Stimulated activated effector memory CD8-positive, alpha-beta T cell treated with anti-CD3 and anti-CD28 coated beads, Interleukin-12 subunit alpha, Interleukin-12 subunit beta, amount 100 ng/mL, for 72 hours (primary cell): ENCODE data around the gene RPL23.
A peak's percentile ranks its signal among the peaks of the same experiment; 100 is the strongest.

ENCODE experiments used
- ATAC-seq: fragments of 150-1000 bp; cut with Tn5 transposase; 2 replicates; pipeline ENCODE4 v1.10.0; 2021
- DNase-seq, 2 donors: peaks; one replicate each; pipeline ENCODE4 v3.0.0; 2021 to 2022; ENCODE audit warnings: low spot score in 2 of 2
- H3K27ac Mint-ChIP-seq: one replicate; pipeline ENCODE4 v1.8.0; 2022; ENCODE audit warnings: mild to moderate bottlenecking, mixed read lengths
- H3K36me3 Mint-ChIP-seq: one replicate; pipeline ENCODE4 v1.8.0; 2022; ENCODE audit warnings: mild to moderate bottlenecking, mixed read lengths
- H3K4me1 Mint-ChIP-seq: one replicate; pipeline ENCODE4 v1.8.0; 2022; ENCODE audit warnings: mixed read lengths
- H3K4me3 Mint-ChIP-seq: one replicate; pipeline ENCODE4 v1.8.0; 2022; ENCODE audit warnings: mild to moderate bottlenecking, mixed read lengths
- H3K9me3 Mint-ChIP-seq: one replicate; pipeline ENCODE4 v1.8.0; 2022; ENCODE audit warnings: mixed read lengths

The RPL23 gene

GRCh38 chr17:38889745-38890409 is 36.4 kb upstream of the RPL23 start:
- no peaks in the 10 kb centered on the region for H3K9me3 Mint-ChIP-seq
- peaks cover 92% of the 10 kb centered on the region for H3K4me1 Mint-ChIP-seq
- DNase-seq = no peak
- H3K27ac Mint-ChIP-seq = peak overlapping the region; percentile 87
- no peak for ATAC-seq
- H3K4me3 Mint-ChIP-seq = peak overlapping the region; percentile 40
- H3K36me3 Mint-ChIP-seq = peaks cover 98% of the 10 kb centered on the region

GRCh38 chr17:38888842-38889241 is 35.3 kb upstream of the RPL23 start:
- no peak overlapping the region for H3K4me3 Mint-ChIP-seq

DNA sequence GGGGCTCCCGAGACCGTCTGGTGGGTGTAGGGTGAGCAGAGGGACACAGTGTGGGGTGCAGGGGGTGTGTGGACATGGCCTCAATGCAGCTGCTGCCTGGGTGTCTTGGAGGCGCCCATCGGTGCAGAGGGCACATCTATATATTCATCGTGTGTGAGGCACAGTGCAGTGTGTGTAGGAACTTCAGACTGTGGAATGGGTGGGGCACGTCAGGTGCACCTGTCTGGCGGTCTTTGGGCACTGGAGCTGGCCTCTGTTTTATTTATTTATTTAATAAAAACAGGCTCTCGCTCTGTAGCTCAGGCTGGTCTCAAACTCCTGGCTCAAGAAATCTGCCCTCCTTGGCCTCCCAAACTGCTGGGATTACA is 33.1 kb upstream of the RPL23 start:
- Mint-ChIP-seq H3K4me1 (peaks cover 89% of the 10 kb centered on the region), H3K4me3 (peak overlapping the region; percentile 40), H3K9me3 (no peaks in the 10 kb centered on the region), H3K27ac (peak overlapping the region; percentile 86), H3K36me3 (peaks cover 98% of the 10 kb centered on the region)
- no peak for ATAC-seq
- DNase-seq = no peak

More at GRCh38 chr17:38888842-38889241, 35.3 kb upstream of the RPL23 start:
- no peaks in the 10 kb centered on the region for H3K9me3 Mint-ChIP-seq
- ATAC-seq = no peak
- H3K27ac Mint-ChIP-seq = no peak overlapping the region
- no peak for DNase-seq
- peaks cover 98% of the 10 kb centered on the region for H3K36me3 Mint-ChIP-seq
- H3K4me1 Mint-ChIP-seq = peaks cover 89% of the 10 kb centered on the region

DNA sequence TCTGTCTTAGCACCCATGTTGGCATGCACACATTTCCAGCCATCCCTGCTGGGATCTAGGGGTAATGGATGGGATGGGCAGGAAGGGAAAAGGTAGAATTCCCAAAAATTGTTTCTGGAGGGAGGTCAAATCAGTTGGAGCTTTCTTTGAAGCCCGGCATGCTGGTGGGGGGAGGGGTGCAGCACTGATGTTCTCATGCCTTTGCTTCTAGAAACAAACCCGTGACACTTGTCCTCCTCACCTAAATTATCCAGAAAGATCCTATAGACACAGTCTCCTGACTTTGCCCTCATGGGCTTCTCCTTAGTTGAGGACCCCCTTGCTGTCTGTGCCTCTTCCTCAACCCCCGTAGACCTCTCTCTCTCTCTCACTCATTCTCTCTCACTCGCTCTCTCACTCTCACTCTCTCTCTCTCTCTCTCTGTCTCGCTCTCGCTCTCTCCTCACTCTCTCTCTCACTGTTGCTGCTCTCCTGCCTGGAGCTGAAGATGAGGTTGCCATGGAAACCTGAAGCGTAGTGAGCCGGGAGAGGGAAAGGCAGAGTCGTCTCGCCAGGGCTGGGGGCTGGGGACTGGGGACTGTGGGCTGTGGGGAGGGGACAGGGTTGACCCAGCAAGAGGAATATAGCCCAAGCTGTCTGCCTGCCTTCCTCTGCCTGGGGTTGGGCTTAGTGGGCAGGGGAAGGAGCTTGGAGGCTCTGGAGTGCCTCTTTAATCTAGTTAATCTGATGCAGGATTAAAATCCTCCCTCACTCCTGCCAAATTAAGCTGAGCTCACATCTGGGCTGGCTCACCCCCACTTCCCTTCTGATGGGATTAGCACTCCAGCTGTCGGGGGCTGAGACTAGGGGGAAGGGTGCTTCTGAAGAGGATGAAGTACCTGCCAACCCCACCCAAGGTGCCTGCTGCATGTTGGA is 32.5 kb upstream of the RPL23 start:
- no peaks in the 10 kb centered on the region for H3K9me3 Mint-ChIP-seq
- peak overlapping the region; percentile 86 for H3K27ac Mint-ChIP-seq
- ATAC-seq (no peak), DNase-seq (no peak)
- peak overlapping the region; percentile 40 for H3K4me3 Mint-ChIP-seq
- H3K36me3 Mint-ChIP-seq = peaks cover 98% of the 10 kb centered on the region
- peaks cover 89% of the 10 kb centered on the region for H3K4me1 Mint-ChIP-seq

DNA sequence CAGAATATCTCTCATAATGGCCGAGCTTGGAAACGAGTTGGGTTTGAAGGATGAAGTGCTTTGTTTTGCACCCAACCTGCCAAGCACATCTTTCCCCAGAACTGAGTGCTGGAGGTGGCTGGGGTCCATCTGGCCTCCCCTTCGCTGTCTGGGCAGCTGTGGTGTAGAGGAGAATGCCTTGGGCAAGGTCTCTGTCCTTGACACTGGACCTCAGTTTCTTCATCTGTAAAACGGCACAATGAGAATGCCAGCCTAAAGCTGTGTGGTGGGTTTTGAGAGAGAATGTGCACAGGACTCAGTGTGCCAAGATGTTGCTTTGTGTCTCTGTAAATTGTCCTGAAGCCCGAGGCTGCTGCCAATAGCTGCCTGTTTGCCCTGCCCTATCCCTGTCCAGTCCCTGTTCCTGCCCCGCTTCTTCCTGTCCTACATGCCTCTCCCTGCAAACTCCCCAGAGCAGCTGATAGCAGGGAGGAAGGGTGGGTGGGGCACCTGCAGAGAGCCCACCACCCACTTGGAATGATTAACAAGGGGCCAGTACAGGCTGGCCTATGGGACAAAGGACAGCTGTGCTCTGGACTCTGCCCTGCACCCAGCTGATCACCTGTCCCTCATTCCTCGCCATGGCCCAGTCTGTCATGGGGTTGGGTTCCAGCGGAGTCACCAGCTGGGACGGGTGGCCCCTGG is 31.7 kb upstream of the RPL23 start:
- peak overlapping the region; percentile 86 for H3K27ac Mint-ChIP-seq
- no peak for DNase-seq
- peaks cover 98% of the 10 kb centered on the region for H3K36me3 Mint-ChIP-seq
- ATAC-seq = no peak
- peak overlapping the region; percentile 40 for H3K4me3 Mint-ChIP-seq
- H3K4me1 Mint-ChIP-seq = peaks cover 87% of the 10 kb centered on the region
- no peaks in the 10 kb centered on the region for H3K9me3 Mint-ChIP-seq

- ATAC-seq = no peak
- DNase-seq = no peak
- H3K4me3 Mint-ChIP-seq = peak overlapping the region; percentile 64
- H3K27ac Mint-ChIP-seq = peak overlapping the region; percentile 95
- H3K9me3 Mint-ChIP-seq = no peaks in the 10 kb centered on the region
- peaks cover 83% of the 10 kb centered on the region for H3K4me1 Mint-ChIP-seq
- H3K36me3 Mint-ChIP-seq = peaks cover 98% of the 10 kb centered on the region
Observed at GRCh38 chr17:38883592-38884526, 30.3 kb upstream of the RPL23 start.

DNA sequence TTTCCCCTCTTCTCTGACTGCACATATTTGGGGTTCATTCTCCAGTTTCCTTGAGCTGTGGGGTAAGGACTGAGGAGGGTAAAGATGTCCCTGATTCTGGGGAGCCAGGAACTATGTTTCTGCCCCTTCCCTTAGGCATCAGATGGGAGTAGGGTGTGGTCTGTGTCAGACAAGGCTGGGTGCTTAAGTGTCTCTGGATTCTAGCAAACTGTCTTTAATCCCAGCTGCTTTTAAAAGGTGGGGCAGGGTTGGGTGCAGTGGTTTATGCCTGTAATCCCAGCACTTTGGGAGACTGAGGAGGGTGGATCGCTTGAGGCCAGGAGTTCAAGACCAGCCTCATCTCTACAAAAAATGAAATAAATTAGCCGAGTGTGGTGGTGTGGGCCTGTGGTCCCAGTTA is 29.3 kb upstream of the RPL23 start:
- ATAC-seq = no peak
- H3K9me3 Mint-ChIP-seq = no peaks in the 10 kb centered on the region
- H3K4me3 Mint-ChIP-seq = peak overlapping the region; percentile 64
- peaks cover 86% of the 10 kb centered on the region for H3K4me1 Mint-ChIP-seq
- peaks cover 98% of the 10 kb centered on the region for H3K36me3 Mint-ChIP-seq
- H3K27ac Mint-ChIP-seq = peak overlapping the region; percentile 95
- no peak for DNase-seq

DNA sequence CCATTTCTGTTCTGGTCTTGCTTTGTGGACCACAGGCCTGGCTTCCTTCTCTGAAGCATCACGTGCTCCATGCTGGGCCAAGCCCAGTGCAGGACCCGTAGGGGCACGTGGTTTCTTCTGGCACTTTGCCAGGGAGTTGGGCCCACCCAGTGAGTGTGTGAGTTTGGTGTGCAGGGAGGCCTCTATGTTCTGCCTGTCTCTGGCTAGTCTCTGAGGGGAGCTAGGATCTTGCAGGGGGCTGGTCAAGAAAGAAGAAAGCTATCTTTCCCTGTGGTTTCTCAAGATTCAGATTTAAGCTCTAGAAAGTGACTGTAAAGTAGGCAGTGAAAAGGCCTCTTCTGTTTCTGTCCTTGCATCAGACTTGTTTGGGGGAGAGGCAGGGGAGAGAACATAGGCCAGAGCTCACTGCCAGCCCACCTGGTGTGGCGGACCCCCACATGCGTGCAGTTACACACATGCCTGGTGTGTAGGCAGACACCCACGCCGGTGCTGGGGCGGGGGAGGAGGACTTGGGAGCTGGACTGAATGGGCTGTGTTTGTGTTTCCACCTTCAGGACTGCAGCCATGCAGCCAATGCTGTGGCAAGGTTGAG is 28.2 kb upstream of the RPL23 start:
- peak overlapping the region; percentile 95 for H3K27ac Mint-ChIP-seq
- DNase-seq (peak in 1 of 2 donors; percentile 75), ATAC-seq (peak; percentile 62)
- peak overlapping the region; percentile 64 for H3K4me3 Mint-ChIP-seq
- H3K4me1 Mint-ChIP-seq = peaks cover 88% of the 10 kb centered on the region
- H3K9me3 Mint-ChIP-seq = no peaks in the 10 kb centered on the region
- H3K36me3 Mint-ChIP-seq = peaks cover 98% of the 10 kb centered on the region

GRCh38 chr17:38879878-38880665 is 26.6 kb upstream of the RPL23 start:
- Mint-ChIP-seq H3K27ac (peak overlapping the region; percentile 89), H3K4me1 (peaks cover 86% of the 10 kb centered on the region), H3K9me3 (no peaks in the 10 kb centered on the region), H3K4me3 (peak overlapping the region; percentile 34), H3K36me3 (peaks cover 88% of the 10 kb centered on the region)
- no peak for ATAC-seq
- no peak for DNase-seq

DNA sequence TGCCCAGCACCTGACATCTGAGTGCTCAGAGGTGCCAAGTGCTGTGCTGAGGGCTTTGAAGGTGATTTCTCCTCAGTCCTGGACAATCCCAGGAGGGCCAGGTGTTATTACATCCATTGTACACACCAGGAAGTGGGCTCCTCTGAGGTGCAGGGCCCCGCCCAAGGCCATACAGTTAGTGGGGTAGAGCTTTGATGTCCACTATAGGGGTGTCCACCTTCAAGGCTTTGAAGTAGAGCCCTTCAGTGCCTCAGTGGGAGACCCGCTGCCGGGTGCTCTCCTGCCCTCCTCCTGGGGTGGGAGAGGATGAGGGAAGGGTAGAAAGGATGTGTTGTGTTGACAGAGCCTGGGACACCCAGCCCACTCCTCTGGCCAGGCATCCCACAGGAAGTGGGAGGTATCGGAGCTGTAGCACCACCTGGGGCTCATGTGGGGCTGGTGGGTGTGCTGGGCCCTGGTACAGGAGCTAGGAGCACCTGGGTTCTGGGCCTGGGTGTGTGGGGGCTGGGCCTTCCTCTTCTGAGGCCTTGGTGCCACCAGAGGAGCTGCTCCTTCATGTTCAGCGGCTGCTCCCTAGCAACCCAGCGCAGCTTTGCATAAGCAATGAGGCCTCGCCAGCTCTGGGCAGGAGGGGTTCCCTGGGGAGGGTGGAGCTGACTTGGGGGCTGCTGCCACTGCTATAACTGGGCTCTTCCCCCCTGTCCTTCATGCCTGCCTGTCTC is 23.8 kb upstream of the RPL23 start:
- no peaks in the 10 kb centered on the region for H3K9me3 Mint-ChIP-seq
- no peak for DNase-seq
- peaks cover 91% of the 10 kb centered on the region for H3K4me1 Mint-ChIP-seq
- peaks cover 82% of the 10 kb centered on the region for H3K36me3 Mint-ChIP-seq
- peak; percentile 23 for ATAC-seq
- peak overlapping the region; percentile 89 for H3K27ac Mint-ChIP-seq
- H3K4me3 Mint-ChIP-seq = peak overlapping the region; percentile 48

DNA sequence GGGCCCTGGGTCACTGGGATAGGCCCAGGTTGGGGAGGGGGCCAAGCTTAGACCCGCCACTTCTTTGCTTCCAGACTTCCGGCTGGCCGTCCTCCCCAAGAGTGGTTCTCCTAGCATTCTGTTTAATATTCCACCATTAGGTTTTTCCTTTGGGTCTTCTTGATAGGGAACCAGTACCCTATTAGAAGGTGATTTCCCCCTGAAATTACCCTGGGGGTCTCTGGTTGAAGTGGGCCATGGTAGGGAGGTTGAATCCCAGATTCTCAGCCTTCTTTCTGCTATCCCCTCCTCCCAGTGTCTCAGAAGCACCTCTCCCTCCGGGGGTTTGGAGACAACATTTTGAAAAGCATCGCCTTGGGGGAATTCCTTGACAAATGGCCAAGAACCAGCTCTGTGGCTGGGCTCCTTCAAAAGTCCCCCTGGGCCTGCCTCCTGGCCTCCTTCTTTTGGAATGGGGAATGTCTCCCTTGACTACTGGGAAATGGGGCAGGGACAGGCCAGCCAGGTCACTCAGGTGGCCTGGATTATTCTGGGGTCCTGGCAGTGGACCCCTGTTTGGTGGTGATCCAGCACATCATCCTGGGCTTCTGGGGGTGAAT is 22.1 kb upstream of the RPL23 start:
- H3K4me1 Mint-ChIP-seq = peaks cover 89% of the 10 kb centered on the region
- no peak for DNase-seq
- peak overlapping the region; percentile 98 for H3K4me3 Mint-ChIP-seq
- no peaks in the 10 kb centered on the region for H3K9me3 Mint-ChIP-seq
- H3K27ac Mint-ChIP-seq = peak overlapping the region; percentile 100
- no peak for ATAC-seq
- peaks cover 79% of the 10 kb centered on the region for H3K36me3 Mint-ChIP-seq

DNA sequence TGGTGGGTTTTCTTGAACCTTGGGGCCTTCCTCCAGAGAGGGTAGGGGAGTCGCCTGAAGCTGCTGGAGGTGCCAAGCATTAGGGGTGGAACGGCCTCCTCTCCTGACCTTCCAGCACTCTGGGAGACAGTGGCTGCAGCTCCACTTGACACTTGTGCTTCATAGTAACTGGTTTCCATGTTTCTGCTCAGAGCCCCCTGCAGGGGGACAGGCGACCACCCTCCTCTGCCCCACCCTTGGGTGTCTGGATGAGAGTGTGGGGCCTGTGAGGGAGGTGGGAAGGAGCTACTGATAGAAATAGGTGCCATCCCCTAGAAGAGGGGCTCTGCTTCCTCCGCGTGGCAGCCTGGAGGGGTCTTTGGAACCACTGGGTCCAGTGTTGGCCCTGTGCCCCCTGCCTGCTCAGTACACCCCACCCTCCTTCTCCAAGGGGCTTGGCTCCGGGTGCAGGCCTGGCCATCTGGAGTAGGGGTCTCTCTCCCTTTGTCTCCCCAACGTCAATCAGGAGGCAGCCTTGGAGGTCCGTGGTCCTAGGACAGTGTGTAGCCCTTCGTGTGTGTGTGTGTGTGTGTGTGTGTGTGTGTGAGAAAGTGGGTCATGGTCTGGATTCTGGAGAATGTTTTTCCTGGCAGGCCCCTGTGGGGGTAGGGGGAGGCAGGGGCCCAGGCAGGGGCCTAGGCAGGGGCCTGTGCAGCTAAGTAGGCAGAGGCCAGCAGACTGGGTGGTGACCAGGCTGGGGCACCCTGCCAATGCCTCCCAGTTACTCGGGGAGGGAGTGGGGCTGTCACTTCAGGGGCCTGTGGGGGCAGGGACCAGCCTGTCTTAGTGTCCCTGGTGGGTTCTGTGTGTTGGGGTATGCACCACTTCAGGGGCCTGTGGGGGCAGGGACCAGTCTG is 21.2 kb upstream of the RPL23 start:
- H3K4me1 Mint-ChIP-seq = peaks cover 81% of the 10 kb centered on the region
- H3K27ac Mint-ChIP-seq = peak overlapping the region; percentile 100
- peak overlapping the region; percentile 98 for H3K4me3 Mint-ChIP-seq
- no peak for DNase-seq
- ATAC-seq = no peak
- H3K36me3 Mint-ChIP-seq = peaks cover 79% of the 10 kb centered on the region
- no peaks in the 10 kb centered on the region for H3K9me3 Mint-ChIP-seq
